Dedifferentiated amniotic fluid mesenchymal stem cell (primary cell): ENCODE measurements around the gene UGT1A3.
A peak's percentile ranks its signal among the peaks of the same experiment; 100 is the strongest.

ENCODE experiments used
- DNase-seq: peaks from one replicate; pipeline ENCODE4 v3.0.0-alpha.2; 2016; ENCODE audit errors: extremely low spot score

UGT1A3 gene

GRCh38 chr2:233758141-233758540 lies 29.3 kb downstream of the UGT1A3 start:
- no peak for DNase-seq

GRCh38 chr2:233758849-233759248 lies 30.0 kb downstream of the UGT1A3 start:
- DNase-seq: no peak

GRCh38 chr2:233760043-233760442 lies 31.2 kb downstream of the UGT1A3 start, which contains the start of gene UGT1A1:
TSS of gene UGT1A1 (plus strand) at chr2:233760270. CDS start at chr2:233760288, 18 bp downstream.
- no peak for DNase-seq

GRCh38 chr2:233761040-233761769 lies 32.4 kb downstream of the UGT1A3 start:
- no peak for DNase-seq

GRCh38 chr2:233764264-233764663 lies 35.4 kb downstream of the UGT1A3 start:
- peak; percentile 36 for DNase-seq

- DNase-seq: no peak
Measured at GRCh38 chr2:233764761-233765160, 35.9 kb downstream of the UGT1A3 start.

- DNase-seq: no peak
Measured at GRCh38 chr2:233766416-233766815, 37.6 kb downstream of the UGT1A3 start.

GRCh38 chr2:233768076-233768475 lies 39.2 kb downstream of the UGT1A3 start:
- no peak for DNase-seq

GRCh38 chr2:233769260-233769659 lies 40.4 kb downstream of the UGT1A3 start:
- no peak for DNase-seq

GRCh38 chr2:233772153-233772552 lies 43.3 kb downstream of the UGT1A3 start:
- no peak for DNase-seq

- DNase-seq: no peak
Measured at GRCh38 chr2:233772583-233772982, 43.7 kb downstream of the UGT1A3 start.

GRCh38 chr2:233773854-233774253 lies 45.0 kb downstream of the UGT1A3 start:
- DNase-seq: no peak

- DNase-seq: no peak
Measured at GRCh38 chr2:233775414-233775813, 46.6 kb downstream of the UGT1A3 start.

- no peak for DNase-seq
Measured at GRCh38 chr2:233778030-233778429, 49.2 kb downstream of the UGT1A3 start, which contains the start of gene MROH2A. TSS of gene MROH2A (plus strand) at chr2:233778330. CDS start at chr2:233779359, 1,029 bp downstream.

GRCh38 chr2:233779722-233780121 lies 50.9 kb downstream of the UGT1A3 start:
- DNase-seq: no peak

GRCh38 chr2:233780771-233781170 lies 51.9 kb downstream of the UGT1A3 start:
- no peak for DNase-seq

GRCh38 chr2:233789554-233789953 lies 60.7 kb downstream of the UGT1A3 start:
- DNase-seq: no peak

GRCh38 chr2:233791151-233791882 lies 62.5 kb downstream of the UGT1A3 start:
- DNase-seq: no peak

- no peak for DNase-seq
Measured at GRCh38 chr2:233791883-233792329, 63.1 kb downstream of the UGT1A3 start.

GRCh38 chr2:233792720-233793119 lies 63.9 kb downstream of the UGT1A3 start:
- DNase-seq: no peak

GRCh38 chr2:233793465-233794127 lies 64.8 kb downstream of the UGT1A3 start:
- DNase-seq: no peak

- DNase-seq: no peak
Measured at GRCh38 chr2:233794128-233794658, 65.4 kb downstream of the UGT1A3 start.
